ENCODE results near the gene PRTG. TPM values are rescaled to one million over a fixed set of nuclear protein-coding genes. Genes with fewer than 3 reads are reported as not detected.

The PRTG gene
- polyA plus RNA-seq, 3 donors: not detected

- intact Hi-C loops (cut with micrococcal nuclease): no loop called here
- H3K4me1 Mint-ChIP-seq: peaks cover 7% of the 10 kb centered on the region
- H3K36me3 Mint-ChIP-seq: peaks cover 4 to 6% of the 10 kb centered on the region in 2 donors
- Histone ChIP-seq H3K27me3 (ENCODE audit: control insufficient read depth in 2 of 2, insufficient read depth in 2 of 2, low read length in 2 of 2) (peaks cover 40 to 47% of the 10 kb centered on the region in 2 donors), H3K4me1 (ENCODE audit: control insufficient read depth in 1 of 2, insufficient read depth in 2 of 2, low read length in 2 of 2) (peaks cover 6 to 11% of the 10 kb centered on the region in 2 donors), H3K9ac (ENCODE audit: insufficient read depth, low read length, poor library complexity, severe bottlenecking) (no peak overlapping the region), H3K4me2 (replicated peaks; ENCODE audit: extremely low read depth, low read length, poor library complexity, severe bottlenecking) (no peak overlapping the region), H3K4me3 (replicated peaks in 1 of 3; ENCODE audit: low read depth in 2 of 3, low read length in 3 of 3) (no peak overlapping the region), H3K79me2 (ENCODE audit: insufficient read depth, low read length) (no peaks in the 10 kb centered on the region), H3K9me3 (replicated peaks in 1 of 2; ENCODE audit: control insufficient read depth in 1 of 2, insufficient read depth in 1 of 2, low read length in 2 of 2) (peaks cover 6 to 23% of the 10 kb centered on the region in 2 donors), H3K36me3 (replicated peaks in 1 of 2; ENCODE audit: control insufficient read depth in 1 of 2, insufficient read depth in 2 of 2, low read length in 2 of 2) (no peaks in the 10 kb centered on the region), H2AFZ (ENCODE audit: insufficient read depth, low read depth, low read length, poor library complexity, severe bottlenecking) (no peak overlapping the region), H4K20me1 (ENCODE audit: insufficient read depth, low read length) (no peaks in the 10 kb centered on the region), H3K27ac (ENCODE audit: low read depth in 1 of 2, low read length in 2 of 2) (no peak overlapping the region)
- WGBS (ENCODE audit: insufficient coverage): 80% methylated on average over 1 of the region's 3 CpGs
- H3K9me3 Mint-ChIP-seq: peaks cover 4 to 21% (median 15%) of the 10 kb centered on the region in 7 donors
- H3K27me3 Mint-ChIP-seq (ENCODE audit: low read depth in 3 of 3): peaks cover 42 to 49% (median 43%) of the 10 kb centered on the region in 3 donors
- H3K4me3 Mint-ChIP-seq: peak overlapping the region in 1 of 2 donors; percentile 37
- no peak for TF ChIP-seq CTCF (IDR thresholded peaks at IDR 0.05)
- no peak for DNase-seq
- no peak overlapping the region for H3K27ac Mint-ChIP-seq
Measured at GRCh38 chr15:55590788-55591187, 152.2 kb downstream of the PRTG start.

GRCh38 chr15:55589287-55589686 is 153.7 kb downstream of the PRTG start:
- no peak overlapping the region for H3K27ac ChIP-seq (ENCODE audit: low read depth in 1 of 2, low read length in 2 of 2)
- H3K9me3 Mint-ChIP-seq: peaks cover 4 to 21% (median 15%) of the 10 kb centered on the region in 7 donors
- no peak overlapping the region for H3K4me3 ChIP-seq (replicated peaks in 1 of 3; ENCODE audit: low read depth in 2 of 3, low read length in 3 of 3)
- H3K27me3 Mint-ChIP-seq (ENCODE audit: low read depth in 3 of 3): peaks cover 43 to 50% (median 45%) of the 10 kb centered on the region in 3 donors
- no peak overlapping the region for H3K9ac ChIP-seq (ENCODE audit: insufficient read depth, low read length, poor library complexity, severe bottlenecking)
- peaks cover 7% of the 10 kb centered on the region for H3K4me1 Mint-ChIP-seq
- H3K27me3 ChIP-seq (ENCODE audit: control insufficient read depth in 2 of 2, insufficient read depth in 2 of 2, low read length in 2 of 2): peaks cover 55 to 62% of the 10 kb centered on the region in 2 donors
- peaks cover 4 to 6% of the 10 kb centered on the region in 2 donors for H3K36me3 Mint-ChIP-seq
- intact Hi-C loops (cut with micrococcal nuclease): no loop called here
- H4K20me1 ChIP-seq (ENCODE audit: insufficient read depth, low read length): no peaks in the 10 kb centered on the region
- H3K4me2 ChIP-seq (replicated peaks; ENCODE audit: extremely low read depth, low read length, poor library complexity, severe bottlenecking): no peak overlapping the region
- peaks cover 6 to 11% of the 10 kb centered on the region in 2 donors for H3K4me1 ChIP-seq (ENCODE audit: control insufficient read depth in 1 of 2, insufficient read depth in 2 of 2, low read length in 2 of 2)
- no peak for TF ChIP-seq CTCF (IDR thresholded peaks at IDR 0.05)
- WGBS (ENCODE audit: insufficient coverage): 96% methylated on average over 4 of the region's 10 CpGs
- no peaks in the 10 kb centered on the region for H3K79me2 ChIP-seq (ENCODE audit: insufficient read depth, low read length)
- H2AFZ ChIP-seq (ENCODE audit: insufficient read depth, low read depth, low read length, poor library complexity, severe bottlenecking): no peak overlapping the region
- peaks cover 6 to 23% of the 10 kb centered on the region in 2 donors for H3K9me3 ChIP-seq (replicated peaks in 1 of 2; ENCODE audit: control insufficient read depth in 1 of 2, insufficient read depth in 1 of 2, low read length in 2 of 2)
- H3K27ac Mint-ChIP-seq: no peak overlapping the region
- peak overlapping the region; percentile 4 to 77 for H3K4me3 Mint-ChIP-seq
- no peaks in the 10 kb centered on the region for H3K36me3 ChIP-seq (replicated peaks in 1 of 2; ENCODE audit: control insufficient read depth in 1 of 2, insufficient read depth in 2 of 2, low read length in 2 of 2)
- DNase-seq: no peak
